ENCODE results near the gene EDDM3A. TPM values are rescaled to one million over a fixed set of nuclear protein-coding genes. Genes with fewer than 3 reads are reported as not detected.

Gene EDDM3A
- total and polyA plus RNA-seq, 2 experiments from 2014 or later = not detected

- DNase-seq (ENCODE audit: low spot score) (no peak), ATAC-seq (no peak)
- no peaks in the 10 kb centered on the region for H3K79me2 ChIP-seq (replicated peaks; ENCODE audit: insufficient read depth)
- H3K36me3 ChIP-seq (ENCODE audit: insufficient read depth) = no peaks in the 10 kb centered on the region
- no peak for TF ChIP-seq POLR2AphosphoS5 (IDR thresholded peaks at IDR 0.05; ENCODE audit: low read depth)
- no peak for TF ChIP-seq CREB1 (CRISPR knock-in tag; IDR thresholded peaks at IDR 0.05; ENCODE audit: low read depth)
- TF ChIP-seq REST (IDR thresholded peaks at IDR 0.05; ENCODE audit: unreplicated experiment) = no peak
- no peak for TF ChIP-seq STAT1 (IDR thresholded peaks at IDR 0.05; ENCODE audit: unreplicated experiment)
- TF ChIP-seq EZH2 (IDR thresholded peaks at IDR 0.05; ENCODE audit: low read depth, unreplicated experiment) = no peak
- no peak for TF ChIP-seq EZH2phosphoT487 (IDR thresholded peaks at IDR 0.05; ENCODE audit: unreplicated experiment)
- TF ChIP-seq NANOG (IDR thresholded peaks at IDR 0.05; ENCODE audit: borderline replicate concordance) = no peak
- no peak for TF ChIP-seq JUNB (IDR thresholded peaks at IDR 0.05; ENCODE audit: unreplicated experiment)
- no peak for TF ChIP-seq ZNF114 (CRISPR knock-in tag; IDR thresholded peaks at IDR 0.05)
- no peak for TF ChIP-seq ZNF462 (CRISPR knock-in tag; IDR thresholded peaks at IDR 0.05)
- no peak for TF ChIP-seq CTCF (conservative IDR thresholded peaks at IDR 0.05; ENCODE audit: low read depth in 2 of 2)
- no peak for TF ChIP-seq ZNF331 (CRISPR knock-in tag; IDR thresholded peaks at IDR 0.05; ENCODE audit: low read depth)
- no peak for TF ChIP-seq ETS1 (IDR thresholded peaks at IDR 0.05)
- no peak overlapping the region for H2AFZ ChIP-seq
- H3K27ac ChIP-seq (ENCODE audit: low read depth) = no peak overlapping the region
- H3K27me3 ChIP-seq (ENCODE audit: insufficient read depth) = no peaks in the 10 kb centered on the region
- Mint-ChIP-seq H3K9me3 (no peaks in the 10 kb centered on the region; the same call in 2 of the 3 replicates), H3K27me3 (ENCODE audit: insufficient read depth, low read depth, poor library complexity) (peaks cover 5% of the 10 kb centered on the region), H3K4me1 (peaks cover 17% of the 10 kb centered on the region), H3K27ac (no peak overlapping the region), H3K4me3 (no peak overlapping the region), H3K36me3 (ENCODE audit: low read depth) (no peaks in the 10 kb centered on the region)
- H3F3A ChIP-seq (replicated peaks; ENCODE audit: low read depth) = no peaks in the 10 kb centered on the region
- H3K4me3 ChIP-seq = no peak overlapping the region
- no peak overlapping the region for H3K4me2 ChIP-seq
- H3K9me2 ChIP-seq (ENCODE audit: insufficient read depth) = peaks cover 4% of the 10 kb centered on the region; the same call in 1 of the 2 replicates
- H3K4me1 ChIP-seq (ENCODE audit: insufficient read depth) = peaks cover 11% of the 10 kb centered on the region; the same call in 1 of the 2 replicates
- no peaks in the 10 kb centered on the region for H4K20me1 ChIP-seq (replicated peaks; ENCODE audit: insufficient read depth)
These were observed 11.3 kb upstream of the EDDM3A start for GRCh38 chr14:20734430-20734806.
